Gastrocnemius medialis (tissue), 4 donors: ENCODE data around the gene EPB41L1. TPM values are rescaled to one million over a fixed set of nuclear protein-coding genes. Genes with fewer than 3 reads are reported as not detected.

Source experiments
- ATAC-seq, 2 donors: fragments of 150-250 bp; one replicate each; pipeline ENCODE4 v1.9.1; 2016
- DNase-seq, 2 donors: peaks; one replicate each; pipeline ENCODE4 v3.0.0-alpha.2; 2019
- H3K27ac ChIP-seq, 4 donors: fragments of 200-600 bp; sonication (generic); 1 replicate in 1 of 4; 2 replicates in 3 of 4; pipeline ENCODE4 v1.5.1; 2016 to 2018; ENCODE audit warnings: mild to moderate bottlenecking in 2 of 4, moderate library complexity in 1 of 4
- H3K27me3 ChIP-seq, 3 donors: fragments of 200-600 bp; sonication (generic) in 2 of 3; 1 replicate in 1 of 3; 2 replicates in 2 of 3; pipeline versions ENCODE4 v1.5.1 to v1.6.0; 2016 to 2019; ENCODE audit warnings: mild to moderate bottlenecking in 1 of 3, moderate library complexity in 1 of 3
- H3K36me3 ChIP-seq, 2 donors: fragments of 200-600 bp; sonication (generic) in 1 of 2; one replicate each; pipeline ENCODE4 v1.5.1; 2017 to 2018
- H3K4me1 ChIP-seq, 2 donors: fragments of 200-600 bp; sonication (generic) in 1 of 2; one replicate each; pipeline ENCODE4 v1.5.1; 2016 to 2017; ENCODE audit warnings: mild to moderate bottlenecking in 2 of 2
- H3K4me3 ChIP-seq, 4 donors: fragments of 200-600 bp; sonication (generic) in 3 of 4; 1 replicate in 1 of 4; 2 replicates in 3 of 4; pipeline ENCODE4 v1.5.1; 2016 to 2019; ENCODE audit warnings: mild to moderate bottlenecking in 2 of 4
- H3K9me3 ChIP-seq, 3 donors: fragments of 200-600 bp; sonication (generic) in 2 of 3; 1 replicate in 1 of 3; 2 replicates in 2 of 3; pipeline ENCODE4 v1.5.1; 2016 to 2019
- CTCF ChIP-seq, 5 experiments: fragments of 450-650 bp in 3 of 5; fragments of 200-600 bp in 2 of 5; sonication (generic) in 2 of 5; IDR thresholded peaks in 4 of 5; conservative IDR thresholded peaks in 1 of 5; 1 replicate in 4 of 5; 2 replicates in 1 of 5; pipeline ENCODE4 v1.5.1; 2016 to 2019; ENCODE audit warnings: antibody characterized with exemption in 5 of 5, mild to moderate bottlenecking in 3 of 5, moderate library complexity in 3 of 5
- POLR2A ChIP-seq, 2 donors: fragments of 450-650 bp; IDR thresholded peaks; one replicate each; pipeline ENCODE4 v1.6.1; 2017; ENCODE audit warnings: antibody characterized with exemption in 2 of 2, mild to moderate bottlenecking in 2 of 2, moderate library complexity in 2 of 2
- in situ Hi-C, 4 donors: fragments of 200-750 bp; cut with MboI; loops; one replicate each; pipeline versions ENCODE4 v1.15.0 to v1.8.0; 2017; ENCODE audit warnings: low sequenced_read_pairs in 4 of 4
- intact Hi-C: fragments of 100-400 bp; cut with DNase I; formaldehyde crosslinking; loops from one replicate; pipeline ENCODE4 v1.15.1; 2023; ENCODE audit warnings: low total_unique reads
- total RNA-seq, 4 donors: library from RNA; depleted of rRNA; stranded (reverse); fragments of >200 nt; gene quantifications; one replicate each; pipeline versions ENCODE4 v1.1.0 to v1.2.3, GENCODE V29; 2016

EPB41L1 gene
- total RNA-seq, 4 donors from 2014 or later = 2.3 to 11.4 (median 7.4) TPM

DNA sequence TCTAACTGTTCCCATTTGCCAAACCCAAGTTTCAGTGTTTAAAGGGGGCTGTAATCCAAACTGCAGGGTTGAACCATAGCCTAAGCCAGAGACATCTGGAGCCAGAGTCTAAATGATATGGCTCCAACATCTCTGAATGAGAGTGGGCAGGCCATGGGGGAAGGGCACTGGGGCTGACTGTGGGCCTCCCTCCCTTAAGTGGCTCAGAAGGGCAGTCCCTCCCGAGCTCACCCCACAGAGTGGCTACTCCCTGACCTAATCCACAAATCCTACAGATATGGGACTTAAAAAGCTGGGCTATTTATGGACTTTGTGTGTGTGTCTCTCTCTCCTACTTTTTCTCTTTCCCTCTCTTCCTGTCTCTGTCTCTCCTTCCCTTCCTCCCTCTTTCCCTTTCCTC is 45.9 kb downstream of the EPB41L1 start:
- ATAC-seq = no peak
- intact Hi-C loops = loop anchor here (5.0 kb wide), 1 partner anchor 687 kb away; no protein-coding TSS in a partner anchor
- Histone ChIP-seq H3K27me3 (no peaks in the 10 kb centered on the region), H3K4me3 (no peak overlapping the region), H3K36me3 (no peaks in the 10 kb centered on the region), H3K9me3 (no peaks in the 10 kb centered on the region), H3K4me1 (peaks cover 0 to 4% of the 10 kb centered on the region in 2 donors), H3K27ac (no peak overlapping the region)
- in situ Hi-C loops = loop anchor here (5.0 to 25.0 kb wide), 5 partner anchors 234 to 412 kb away; partner anchors contain the start of gene RAB5IF (in 1 of the 4)
- TF ChIP-seq POLR2A (IDR thresholded peaks at IDR 0.05) (no peak), CTCF (IDR thresholded peaks at IDR 0.05 in 4 of 5, conservative IDR thresholded peaks at IDR 0.05 in 1 of 5) (no peak)
- no peak for DNase-seq

GRCh38 chr20:36201198-36201597 is 46.7 kb downstream of the EPB41L1 start:
- intact Hi-C loops = loop anchor here (5.0 kb wide), 1 partner anchor 686 kb away; no protein-coding TSS in a partner anchor

GRCh38 chr20:36202891-36203338 is 48.4 kb downstream of the EPB41L1 start:
- no peak overlapping the region for H3K27ac ChIP-seq
- no peaks in the 10 kb centered on the region for H3K9me3 ChIP-seq
- DNase-seq (peak; percentile 16 to 56), ATAC-seq (peak; percentile 29 to 70)
- H3K4me3 ChIP-seq = no peak overlapping the region
- H3K4me1 ChIP-seq = peaks cover 0 to 4% of the 10 kb centered on the region in 2 donors
- in situ Hi-C loops = loop anchor here (5.0 to 25.0 kb wide), 5 partner anchors 232 to 409 kb away; partner anchors contain the start of gene RAB5IF (in 1 of the 4)
- intact Hi-C loops = loop anchor here (1.0 to 5.0 kb wide), 3 partner anchors 236 to 684 kb away; partner anchors contain the start of gene RAB5IF
- TF ChIP-seq CTCF (IDR thresholded peaks at IDR 0.05 in 4 of 5, conservative IDR thresholded peaks at IDR 0.05 in 1 of 5) (peak; percentile 90 to 96 (median 92)), POLR2A (IDR thresholded peaks at IDR 0.05) (no peak)
- H3K27me3 ChIP-seq = no peaks in the 10 kb centered on the region
- H3K36me3 ChIP-seq = no peaks in the 10 kb centered on the region

More at GRCh38 chr20:36201198-36201597, 46.7 kb downstream of the EPB41L1 start:
- DNase-seq = no peak
- Histone ChIP-seq H3K4me3 (no peak overlapping the region), H3K4me1 (peaks cover 0 to 4% of the 10 kb centered on the region in 2 donors), H3K36me3 (no peaks in the 10 kb centered on the region), H3K9me3 (no peaks in the 10 kb centered on the region), H3K27ac (no peak overlapping the region), H3K27me3 (no peaks in the 10 kb centered on the region)
- TF ChIP-seq CTCF (IDR thresholded peaks at IDR 0.05 in 4 of 5, conservative IDR thresholded peaks at IDR 0.05 in 1 of 5) = no peak
- no peak for ATAC-seq
- in situ Hi-C loops = loop anchor here (5.0 to 25.0 kb wide), 5 partner anchors 234 to 411 kb away; partner anchors contain the start of gene RAB5IF (in 1 of the 4)

DNA sequence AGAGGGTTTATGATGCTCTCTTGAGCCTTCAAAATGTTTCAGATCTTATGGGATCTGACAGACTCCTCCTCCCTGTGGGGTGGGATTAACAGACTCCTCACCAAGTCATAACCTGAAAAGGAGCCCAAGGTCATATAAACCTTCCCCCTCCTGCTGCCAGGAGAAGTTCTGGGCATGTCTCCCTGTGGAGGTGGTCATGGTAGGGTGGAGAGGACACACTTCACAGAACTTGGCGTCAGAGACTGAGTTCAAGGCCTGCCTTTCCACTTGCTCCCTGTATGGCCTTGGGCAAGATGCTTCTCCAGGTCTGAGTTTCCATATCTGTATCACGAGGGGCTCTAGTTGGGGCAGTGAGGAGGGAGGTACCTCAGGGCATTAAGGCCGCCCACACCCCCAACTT is 49.3 kb downstream of the EPB41L1 start:
- H3K36me3 ChIP-seq = no peaks in the 10 kb centered on the region
- in situ Hi-C loops = loop anchor here (5.0 to 25.0 kb wide), 5 partner anchors 231 to 408 kb away; partner anchors contain the start of gene RAB5IF (in 1 of the 4)

More for the DNA sequence above, 49.3 kb downstream of the EPB41L1 start:
- intact Hi-C loops = loop anchor here (1.0 to 5.0 kb wide), 3 partner anchors 235 to 683 kb away; partner anchors contain the start of gene RAB5IF
- Histone ChIP-seq H3K4me3 (no peak overlapping the region), H3K4me1 (peaks cover 0 to 4% of the 10 kb centered on the region in 2 donors), H3K27me3 (no peaks in the 10 kb centered on the region), H3K9me3 (no peaks in the 10 kb centered on the region), H3K27ac (no peak overlapping the region)
- ATAC-seq = no peak
- TF ChIP-seq CTCF (IDR thresholded peaks at IDR 0.05 in 4 of 5, conservative IDR thresholded peaks at IDR 0.05 in 1 of 5) (no peak), POLR2A (IDR thresholded peaks at IDR 0.05) (no peak)
- no peak for DNase-seq
